Naive thymus-derived CD4-positive, alpha-beta T cell (primary cell): ENCODE results near the gene MAS1L. TPM values are rescaled to one million over a fixed set of nuclear protein-coding genes. Genes with fewer than 3 reads are reported as not detected.
"Not testable (repeated sequence)": the region's sequence is repeated elsewhere in the genome, so short reads cannot be mapped to it uniquely, and the experiment has no call there.

Experiments used
- ATAC-seq: fragments of 150-1000 bp; cut with Tn5 transposase; 2 replicates; pipeline ENCODE4 v1.10.0; 2021; ENCODE audit warnings: mild to moderate bottlenecking, moderate library complexity
- CTCF ChIA-PET: fragments of 350-600 bp; sonication (Branson Sonifier 250); formaldehyde crosslinking; loops from one replicate; lab custom pipeline; 2021; ENCODE audit warnings: antibody characterized with exemption; lab: Charles Lee
- POLR2A ChIA-PET: fragments of 350-600 bp; sonication (Branson Sonifier 250); formaldehyde crosslinking; loops from one replicate; lab custom pipeline; 2021; ENCODE audit warnings: antibody characterized with exemption, inconsistent platforms; lab: Charles Lee
- DNase-seq, 9 donors: peaks; one replicate each; pipeline versions ENCODE4 v3.0.0 to v3.0.0-alpha.2; 2020 to 2022; ENCODE audit warnings: mixed read lengths in 1 of 9
- H3K27ac ChIP-seq: one replicate; pipeline ENCODE4 v1.7.0; 2013; ENCODE audit warnings: mild to moderate bottlenecking, low read depth, low read length, moderate library complexity
- H3K27me3 ChIP-seq, 2 donors: one replicate each; pipeline ENCODE4 v1.7.0; 2013; ENCODE audit warnings: low read length in 2 of 2, mild to moderate bottlenecking in 2 of 2, moderate library complexity in 2 of 2; ENCODE audit not compliant: control insufficient read depth in 2 of 2, insufficient read depth in 2 of 2
- H3K36me3 ChIP-seq, 3 experiments: 1 replicate in 2 of 3; 2 replicates in 1 of 3; pipeline ENCODE4 v1.7.0; 2013; ENCODE audit warnings: low read length in 3 of 3, mild to moderate bottlenecking in 3 of 3, moderate library complexity in 1 of 3; ENCODE audit not compliant: insufficient read depth in 3 of 3, control insufficient read depth in 2 of 3
- H3K4me1 ChIP-seq, 2 donors: one replicate each; pipeline ENCODE4 v1.7.0; 2013; ENCODE audit warnings: low read length in 2 of 2, mild to moderate bottlenecking in 2 of 2, moderate library complexity in 1 of 2; ENCODE audit not compliant: control insufficient read depth in 2 of 2, insufficient read depth in 2 of 2
- H3K4me3 ChIP-seq: 2 replicates; pipeline ENCODE4 v1.7.0; 2013; ENCODE audit warnings: mild to moderate bottlenecking, low read length
- H3K9me3 ChIP-seq, 3 experiments: 1 replicate in 2 of 3; 2 replicates in 1 of 3; pipeline ENCODE4 v1.7.0; 2013; ENCODE audit warnings: low read length in 3 of 3; ENCODE audit not compliant: control insufficient read depth in 2 of 3
- H3K27ac Mint-ChIP-seq, 9 donors: one replicate each; pipeline ENCODE4 v1.8.0; 2020 to 2022; ENCODE audit warnings: mixed read lengths in 9 of 9, mild to moderate bottlenecking in 8 of 9, moderate library complexity in 5 of 9, inconsistent platforms in 2 of 9
- H3K27me3 Mint-ChIP-seq, 5 donors: one replicate each; pipeline ENCODE4 v1.8.0; 2021 to 2022; ENCODE audit warnings: mixed read lengths in 5 of 5, mild to moderate bottlenecking in 1 of 5
- H3K36me3 Mint-ChIP-seq, 5 donors: one replicate each; pipeline ENCODE4 v1.8.0; 2020 to 2022; ENCODE audit warnings: mixed read lengths in 5 of 5, mild to moderate bottlenecking in 3 of 5, inconsistent platforms in 1 of 5
- H3K4me1 Mint-ChIP-seq, 7 donors: one replicate each; pipeline ENCODE4 v1.8.0; 2020 to 2022; ENCODE audit warnings: mixed read lengths in 7 of 7, mild to moderate bottlenecking in 3 of 7, inconsistent platforms in 1 of 7
- H3K4me3 Mint-ChIP-seq, 10 donors: one replicate each; pipeline ENCODE4 v1.8.0; 2020 to 2022; ENCODE audit warnings: mild to moderate bottlenecking in 10 of 10, mixed read lengths in 10 of 10, moderate library complexity in 6 of 10, inconsistent platforms in 2 of 10
- H3K9me3 Mint-ChIP-seq, 11 donors: one replicate each; pipeline ENCODE4 v1.8.0; 2020 to 2022; ENCODE audit warnings: mixed read lengths in 11 of 11, mild to moderate bottlenecking in 4 of 11, inconsistent platforms in 1 of 11, moderate library complexity in 1 of 11
- intact Hi-C, 2 donors: fragments of 100-400 bp; cut with micrococcal nuclease; formaldehyde crosslinking; loops; one replicate each; pipeline ENCODE4 v1.15.1; 2023
- polyA plus RNA-seq, 2 donors: library from polyadenylated mRNA; unstranded; fragments of 300-500 nt; fragmentation: Illumina TruSeq; gene quantifications; one replicate each; pipeline ENCODE4 v1.2.3, GENCODE V29; 2021
- total RNA-seq, 6 experiments: library from RNA in 5 of 6; stranded (reverse) in 5 of 6; gene quantifications; 1 replicate in 5 of 6; 2 replicates in 1 of 6; pipeline ENCODE4 v1.2.3 and lab custom pipeline; 2021 to 2026

The MAS1L gene
- total and polyA plus RNA-seq, 7 experiments from 2014 or later = not detected

GRCh38 chr6:29461021-29461814, 26.5 kb downstream of the MAS1L start:
- CTCF ChIA-PET = interaction anchor here (0.9 kb wide), 1 partner anchor 11 kb away, joined by 3 read pairs; no protein-coding TSS in a partner anchor
- POLR2A ChIA-PET = no interaction called here

GRCh38 chr6:29456971-29457370, 30.8 kb downstream of the MAS1L start, which contains the start of the genes OR11A1 and OR2H1:
OR11A1 (minus strand) TSS chr6:29457071; CDS start chr6:29427641, 29,430 bp downstream.
OR2H1 (plus strand) TSS chr6:29457155; CDS start chr6:29461770, 4,615 bp downstream.
- H3K36me3 Mint-ChIP-seq = no peaks in the 10 kb centered on the region
- ATAC-seq (no peak), DNase-seq (no peak)
- intact Hi-C loops = no loop called here
- no peak within 1 kb of the TSS for H3K4me3 Mint-ChIP-seq
- no peak within 1 kb of the TSS for H3K27ac Mint-ChIP-seq
- Histone ChIP-seq H3K9me3 (no peaks in the 10 kb centered on the region), H3K4me1 (no peaks in the 10 kb centered on the region), H3K4me3 (no peak within 1 kb of the TSS), H3K36me3 (no peaks in the 10 kb centered on the region), H3K27ac (no peak within 1 kb of the TSS), H3K27me3 (no peaks in the 10 kb centered on the region)
- peaks cover 8 to 22% (median 18%) of the 10 kb centered on the region in 5 donors for H3K27me3 Mint-ChIP-seq
- POLR2A ChIA-PET = no interaction called here
- H3K9me3 Mint-ChIP-seq = peaks cover 0 to 2% (median 0%) of the 10 kb centered on the region in 11 donors
- CTCF ChIA-PET = no interaction called here
- H3K4me1 Mint-ChIP-seq = no peaks in the 10 kb centered on the region

More at GRCh38 chr6:29461021-29461814, 26.5 kb downstream of the MAS1L start:
- Mint-ChIP-seq H3K36me3 (no peaks in the 10 kb centered on the region), H3K27ac (no peak overlapping the region), H3K27me3 (peaks cover 18 to 41% (median 27%) of the 10 kb centered on the region in 5 donors), H3K4me1 (no peaks in the 10 kb centered on the region), H3K4me3 (no peak overlapping the region), H3K9me3 (no peaks in the 10 kb centered on the region)
- ATAC-seq (no peak), DNase-seq (no peak)
- Histone ChIP-seq H3K9me3 (no peaks in the 10 kb centered on the region), H3K4me3 (no peak overlapping the region), H3K36me3 (no peaks in the 10 kb centered on the region), H3K27me3 (peaks cover 0 to 2% of the 10 kb centered on the region in 2 donors), H3K4me1 (no peaks in the 10 kb centered on the region), H3K27ac (no peak overlapping the region)
- intact Hi-C loops = no loop called here

GRCh38 chr6:29451471-29452193, 36.1 kb downstream of the MAS1L start:
- H3K4me3 Mint-ChIP-seq = no peak overlapping the region
- Histone ChIP-seq H3K36me3 (no peaks in the 10 kb centered on the region), H3K4me1 (no peaks in the 10 kb centered on the region), H3K27ac (no peak overlapping the region), H3K27me3 (peaks cover 0 to 6% of the 10 kb centered on the region in 2 donors), H3K9me3 (no peaks in the 10 kb centered on the region), H3K4me3 (no peak overlapping the region)
- DNase-seq = no peak
- ChIA-PET POLR2A (no interaction called here), CTCF (no interaction called here)
- H3K27ac Mint-ChIP-seq = no peak overlapping the region
- H3K27me3 Mint-ChIP-seq = peaks cover 11 to 50% (median 45%) of the 10 kb centered on the region in 5 donors
- H3K9me3 Mint-ChIP-seq = peaks cover 0 to 9% (median 5%) of the 10 kb centered on the region in 11 donors
- H3K36me3 Mint-ChIP-seq = peaks cover 0 to 3% (median 0%) of the 10 kb centered on the region in 5 donors
- ATAC-seq = no peak
- H3K4me1 Mint-ChIP-seq = no peaks in the 10 kb centered on the region
- intact Hi-C loops = no loop called here

- H3K27me3 Mint-ChIP-seq = peaks cover 11 to 83% (median 78%) of the 10 kb centered on the region in 5 donors
- intact Hi-C loops = no loop called here
- Histone ChIP-seq H3K27ac (no peak overlapping the region), H3K27me3 (peaks cover 0 to 6% of the 10 kb centered on the region in 2 donors), H3K36me3 (no peaks in the 10 kb centered on the region), H3K4me3 (no peak overlapping the region), H3K4me1 (no peaks in the 10 kb centered on the region), H3K9me3 (no peaks in the 10 kb centered on the region)
- no peaks in the 10 kb centered on the region for H3K4me1 Mint-ChIP-seq
- peaks cover 0 to 11% (median 3%) of the 10 kb centered on the region in 5 donors for H3K36me3 Mint-ChIP-seq
- no peak for ATAC-seq
- no peak overlapping the region for H3K4me3 Mint-ChIP-seq
- DNase-seq = no peak
- ChIA-PET CTCF (no interaction called here), POLR2A (no interaction called here)
- peaks cover 0 to 23% (median 9%) of the 10 kb centered on the region in 11 donors for H3K9me3 Mint-ChIP-seq
- H3K27ac Mint-ChIP-seq = no peak overlapping the region
Measured at GRCh38 chr6:29447670-29448069, 40.1 kb downstream of the MAS1L start.

- H3K4me1 ChIP-seq, H3K27me3 ChIP-seq, H3K36me3 ChIP-seq, DNase-seq, H3K27ac ChIP-seq, CTCF ChIA-PET, H3K9me3 ChIP-seq, H3K4me1 Mint-ChIP-seq, H3K4me3 Mint-ChIP-seq, POLR2A ChIA-PET, ATAC-seq, H3K27ac Mint-ChIP-seq, H3K4me3 ChIP-seq, intact Hi-C loops: not testable (repeated sequence)
- Mint-ChIP-seq H3K36me3 (peaks cover 0 to 11% (median 3%) of the 10 kb centered on the region in 5 donors), H3K27me3 (peaks cover 13 to 76% (median 71%) of the 10 kb centered on the region in 5 donors), H3K9me3 (peaks cover 0 to 14% (median 9%) of the 10 kb centered on the region in 11 donors)
Measured at GRCh38 chr6:29444031-29444430, 43.7 kb downstream of the MAS1L start.

- no peak overlapping the region for H3K27ac Mint-ChIP-seq
- no peaks in the 10 kb centered on the region for H3K36me3 ChIP-seq
- H3K9me3 Mint-ChIP-seq = peaks cover 0 to 14% (median 9%) of the 10 kb centered on the region in 11 donors
- H3K4me3 ChIP-seq = no peak overlapping the region
- no peaks in the 10 kb centered on the region for H3K4me1 ChIP-seq
- ATAC-seq (no peak), DNase-seq (no peak)
- intact Hi-C loops = no loop called here
- no peak overlapping the region for H3K27ac ChIP-seq
- no peak overlapping the region for H3K4me3 Mint-ChIP-seq
- H3K9me3 ChIP-seq = no peaks in the 10 kb centered on the region
- ChIA-PET POLR2A (no interaction called here), CTCF (no interaction called here)
- H3K27me3 Mint-ChIP-seq = peaks cover 13 to 73% (median 67%) of the 10 kb centered on the region in 5 donors
- no peaks in the 10 kb centered on the region for H3K4me1 Mint-ChIP-seq
- H3K27me3 ChIP-seq = peaks cover 0 to 5% of the 10 kb centered on the region in 2 donors
- H3K36me3 Mint-ChIP-seq = peaks cover 0 to 11% (median 0%) of the 10 kb centered on the region in 5 donors
Measured at GRCh38 chr6:29442719-29443118, 45.0 kb downstream of the MAS1L start.
